Activated CD8-positive, alpha-beta memory T cell treated with anti-CD3 and anti-CD28 coated beads, Interleukin-2, amount 50 U/mL, for 24 hours (primary cell): ENCODE data around the gene CCDC80.
"Not testable (repeated sequence)": the region's sequence is repeated elsewhere in the genome, so short reads cannot be mapped to it uniquely, and the experiment has no call there.

ENCODE experiments used
- DNase-seq: peaks from one replicate; pipeline ENCODE4 v3.0.0-alpha.2; 2020; ENCODE audit errors: extremely low read depth

The CCDC80 gene

GRCh38 chr3:112665009-112665408 lies 24.1 kb upstream of the CCDC80 start:
- not testable (repeated sequence) for DNase-seq

DNA sequence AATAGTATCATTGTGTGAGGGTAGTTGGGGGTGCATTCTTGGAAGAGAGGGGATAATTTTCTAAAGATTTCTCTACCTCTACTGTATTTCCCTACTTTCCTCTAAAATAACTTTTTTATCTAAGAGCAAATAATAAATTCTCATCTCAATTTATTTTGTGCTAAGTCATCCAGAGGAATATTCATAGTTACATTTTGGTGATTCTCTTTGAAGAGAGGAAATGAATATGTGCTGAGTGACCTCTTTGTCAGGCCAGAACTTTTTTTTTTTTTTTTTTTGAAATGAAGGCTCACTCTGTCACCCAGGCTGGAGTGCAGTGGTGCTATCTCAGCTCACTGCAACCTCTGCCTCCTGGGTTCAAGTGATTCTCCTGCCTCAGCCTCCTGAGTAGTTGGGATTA lies 15.1 kb upstream of the CCDC80 start:
- no peak for DNase-seq

DNA sequence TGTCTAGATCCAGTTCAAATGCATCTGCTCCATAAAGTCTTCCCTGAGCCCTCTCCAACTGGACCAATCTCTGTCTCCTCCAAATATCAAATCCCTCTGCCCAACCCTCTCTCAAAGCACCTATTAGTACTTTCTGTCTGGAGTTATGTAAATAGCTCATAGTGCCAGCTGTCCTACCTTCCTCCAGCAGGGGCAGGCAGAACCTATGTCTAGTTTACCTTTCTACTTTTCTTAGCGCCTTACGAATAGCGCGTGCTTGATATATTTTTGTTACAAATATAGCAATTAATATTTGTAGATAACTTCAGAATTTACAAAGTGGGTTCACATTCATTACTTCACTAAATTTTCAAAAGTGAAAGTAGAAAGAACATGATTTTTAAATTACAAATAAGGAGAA lies 14.0 kb upstream of the CCDC80 start:
- no peak for DNase-seq

DNA sequence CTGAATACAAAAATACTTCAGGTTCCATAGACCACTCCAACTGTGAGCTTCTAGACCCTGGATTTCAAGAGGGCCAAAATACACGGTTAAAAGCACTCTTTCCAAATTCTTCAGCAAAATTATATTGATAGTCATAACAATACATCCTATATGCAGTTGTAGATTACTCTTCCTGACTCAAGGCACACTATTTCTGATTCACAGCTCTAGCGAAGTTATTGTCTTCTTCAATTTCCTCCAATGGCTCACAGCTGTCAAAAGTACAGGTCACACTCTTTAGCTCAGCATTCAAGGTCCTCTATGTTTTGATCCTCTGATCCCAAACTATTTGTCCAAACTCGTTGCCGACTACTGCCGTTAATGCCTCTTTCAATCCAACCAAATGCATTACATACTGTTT lies 13.5 kb upstream of the CCDC80 start:
- no peak for DNase-seq

GRCh38 chr3:112653881-112654300 lies 12.9 kb upstream of the CCDC80 start:
- no peak for DNase-seq

DNA sequence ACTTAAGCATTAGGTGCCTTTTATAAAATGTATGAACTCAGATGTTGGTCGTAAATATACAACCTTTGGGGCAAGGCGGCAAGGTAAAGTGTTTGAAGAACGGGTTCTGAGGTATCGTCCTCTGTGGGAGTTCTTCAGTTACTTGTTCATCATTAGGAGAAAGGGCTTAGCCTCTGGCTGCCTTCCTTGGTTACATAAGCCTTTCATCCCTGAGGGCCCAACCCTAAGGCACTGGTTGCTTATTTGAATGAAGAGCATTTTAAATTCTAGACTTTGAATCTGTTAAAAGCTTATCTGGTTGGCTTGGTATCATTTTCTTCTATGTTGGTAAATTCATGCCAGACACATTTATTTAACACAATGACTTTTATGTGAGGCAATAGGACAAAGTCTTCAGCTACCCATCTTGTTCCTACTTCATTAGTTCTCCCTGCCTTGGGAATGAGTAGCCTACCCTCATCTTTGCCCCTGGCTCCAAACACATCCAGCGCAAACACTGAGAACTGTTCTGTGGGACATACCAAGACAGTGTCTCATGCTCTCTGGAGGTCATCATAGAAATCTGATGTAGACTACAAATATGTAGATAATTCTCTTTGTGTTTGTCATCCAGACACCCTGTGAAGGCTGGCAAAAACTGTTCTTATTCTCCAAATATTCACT lies 12.4 kb upstream of the CCDC80 start:
- DNase-seq: no peak

DNA sequence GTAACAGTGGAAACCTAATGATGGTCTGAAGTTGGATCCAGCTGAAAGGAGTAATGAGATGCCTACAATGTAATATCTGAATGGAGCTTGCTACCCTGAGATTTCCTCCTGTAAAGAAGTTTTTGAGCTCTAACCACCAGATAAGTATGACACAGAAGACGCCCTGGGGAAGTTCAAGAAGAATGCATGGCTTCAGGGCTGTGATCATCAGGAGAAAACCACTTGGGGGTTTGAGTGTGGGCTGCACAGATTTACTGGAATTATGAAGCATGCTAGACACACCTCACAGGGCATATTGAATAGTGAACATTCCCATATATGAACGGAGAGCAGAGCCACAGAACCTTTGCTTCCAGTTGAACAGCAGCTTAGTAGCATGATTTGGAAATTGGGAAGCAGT lies 10.6 kb upstream of the CCDC80 start:
- DNase-seq: no peak

DNA sequence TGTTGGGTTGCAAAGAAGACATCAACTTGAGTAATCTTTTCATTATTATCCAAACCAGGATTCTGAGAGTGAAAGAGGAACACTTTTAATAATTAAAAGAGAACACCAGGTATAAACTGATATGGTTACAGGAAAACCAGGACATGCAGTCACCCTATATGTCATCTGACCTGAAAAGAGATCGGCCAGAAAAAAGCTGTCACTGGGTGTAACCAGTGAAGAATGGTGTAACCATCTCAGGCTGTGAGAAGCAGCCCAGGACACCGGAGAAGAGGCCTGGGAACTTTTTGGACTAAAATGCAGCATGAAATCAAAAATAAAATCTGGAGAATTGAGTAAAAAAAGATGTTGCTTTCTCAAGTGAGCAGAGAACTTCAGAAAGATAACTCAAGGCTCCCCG lies 10.1 kb upstream of the CCDC80 start:
- DNase-seq: no peak

DNA sequence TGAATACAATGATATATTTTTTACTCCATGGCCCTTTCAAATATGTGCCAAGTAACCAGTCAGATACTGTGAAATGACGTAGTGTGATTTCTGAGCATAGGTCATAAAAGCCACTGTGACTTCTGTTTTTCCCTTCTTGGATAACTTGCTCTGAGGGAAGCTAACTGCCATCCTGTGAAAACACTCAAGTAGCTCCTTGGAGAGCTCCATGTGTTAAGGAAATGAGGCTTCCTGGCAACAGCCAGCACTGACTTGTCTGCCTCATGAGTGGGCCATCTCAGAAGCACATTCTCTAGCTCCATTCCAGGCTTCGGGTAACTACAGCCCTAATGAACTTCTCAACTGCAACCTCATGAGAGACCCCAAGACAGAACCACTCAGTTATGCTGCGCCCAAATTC lies 9.5 kb upstream of the CCDC80 start:
- DNase-seq: no peak

GRCh38 chr3:112649478-112649735 lies 8.5 kb upstream of the CCDC80 start:
- DNase-seq: no peak

DNA sequence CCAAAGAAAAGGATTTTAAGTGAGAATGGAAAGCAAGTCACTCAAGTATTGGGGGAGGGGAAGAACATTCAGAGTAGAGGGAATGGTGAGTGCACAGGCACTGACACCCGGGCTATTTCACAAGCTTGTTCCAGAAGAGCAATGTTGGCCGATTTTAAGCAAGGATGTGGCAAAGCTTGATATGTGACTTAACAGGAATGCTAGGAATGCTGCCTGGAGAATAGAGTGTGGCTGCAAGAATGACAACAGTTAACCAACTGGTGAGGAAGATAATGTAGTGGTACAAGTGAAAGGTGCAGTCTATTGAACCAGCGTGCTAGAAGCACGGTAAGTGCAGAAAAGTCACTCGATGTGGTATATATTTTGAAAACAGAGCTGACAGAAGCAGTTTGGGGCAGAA lies 6.2 kb upstream of the CCDC80 start:
- DNase-seq: no peak

DNA sequence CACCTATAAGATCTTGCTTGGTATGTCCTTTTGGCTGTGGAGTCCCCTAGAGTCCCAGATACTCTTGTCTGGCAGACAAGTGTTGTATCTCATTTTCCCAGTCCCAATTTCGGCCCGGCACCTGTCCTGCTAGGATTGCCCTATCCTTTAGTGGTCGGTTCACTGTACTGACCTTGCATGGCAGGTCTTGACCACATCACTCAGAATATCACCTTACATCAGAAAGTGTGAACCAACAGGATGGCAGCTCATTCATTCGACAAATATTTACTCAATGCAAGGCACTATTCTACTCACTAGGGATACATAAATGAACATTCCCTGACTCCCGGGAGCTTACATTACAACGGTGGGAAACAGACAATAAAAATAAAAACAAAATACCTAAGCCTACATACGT lies 5.7 kb upstream of the CCDC80 start:
- DNase-seq: no peak

DNA sequence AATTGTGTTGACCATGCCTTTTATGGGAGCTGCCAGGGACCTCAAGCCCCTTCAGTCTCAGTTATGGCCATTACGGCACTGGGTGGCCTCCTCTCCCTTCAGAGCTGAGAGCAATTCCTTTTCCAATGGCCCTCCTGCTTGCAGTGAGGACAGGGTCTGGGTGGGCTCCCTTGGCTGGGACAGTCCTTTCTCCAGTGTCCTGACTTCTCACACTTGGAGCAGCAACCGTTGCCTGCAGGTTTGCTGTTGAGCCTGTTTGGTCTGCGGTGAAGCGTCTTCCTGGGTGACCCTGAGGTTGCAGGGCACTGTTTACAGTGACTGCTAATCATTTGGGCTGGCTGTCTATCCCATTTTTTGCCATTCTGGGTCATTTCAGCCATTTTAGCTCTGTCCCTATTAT lies 3.5 kb upstream of the CCDC80 start:
- DNase-seq: no peak

DNA sequence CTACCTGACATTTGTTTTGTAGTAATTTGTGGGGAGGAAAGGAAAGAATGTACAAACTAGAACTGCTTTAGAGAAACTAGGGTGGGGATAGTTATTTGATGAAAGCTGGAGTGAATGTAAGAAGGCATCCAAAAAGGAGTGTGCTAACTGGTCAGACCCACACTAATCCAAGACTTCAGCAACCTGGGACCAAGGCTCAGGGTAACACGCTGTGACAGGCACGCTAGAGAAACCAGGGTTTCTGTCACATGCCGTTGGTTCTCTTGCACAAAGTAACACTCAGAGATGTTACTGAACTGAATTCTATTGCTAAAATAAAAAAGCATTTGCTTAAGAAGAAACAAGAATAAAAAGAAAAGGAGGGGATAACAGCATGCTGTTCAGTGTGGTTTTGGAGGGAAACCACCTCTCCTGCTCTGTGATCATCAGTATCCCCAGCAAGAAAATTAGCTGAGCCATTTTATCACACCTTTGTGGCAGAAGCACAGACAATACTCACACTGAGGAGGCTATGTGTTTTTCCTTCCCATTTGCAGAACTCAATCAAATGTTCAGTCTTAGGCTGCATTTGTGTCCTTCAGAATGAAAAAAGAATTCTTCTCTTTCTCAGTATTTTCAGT lies 2.8 kb upstream of the CCDC80 start:
- DNase-seq: no peak

- DNase-seq: peak; percentile 55
These were observed 2.1 kb upstream of the CCDC80 start for GRCh38 chr3:112642912-112643506.

DNA sequence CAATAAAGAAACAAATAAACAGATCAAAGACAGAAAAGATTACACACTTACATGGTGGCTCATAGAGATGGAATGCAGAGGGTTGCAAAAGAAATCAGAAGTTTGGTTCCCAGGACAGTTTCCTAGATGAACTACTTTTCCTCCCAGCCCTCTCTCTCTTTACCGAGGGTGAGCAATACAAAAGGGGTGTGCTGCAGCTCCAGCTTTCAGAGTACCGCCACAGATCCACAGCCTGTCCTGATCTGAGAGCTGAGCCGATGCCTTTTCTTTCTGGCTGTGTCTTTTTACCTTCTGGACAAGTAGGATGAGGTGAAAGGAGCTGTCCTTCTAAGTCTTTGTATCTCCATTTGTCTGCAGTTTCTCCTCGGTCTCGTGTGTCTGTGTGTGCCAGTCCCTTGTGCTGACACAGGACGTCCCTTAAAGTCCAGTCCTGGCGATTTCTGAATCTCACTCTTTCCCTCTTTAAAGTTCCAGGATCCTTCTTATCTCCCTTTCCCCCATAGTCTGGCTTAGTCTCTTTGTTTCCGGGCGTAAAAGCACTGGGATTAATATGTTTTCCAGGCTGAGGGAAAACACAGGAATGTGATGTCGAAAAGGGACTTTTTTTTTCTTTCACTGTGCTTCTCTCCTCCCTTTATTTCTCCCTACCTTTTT lies 540 bp downstream of the CCDC80 start:
- no peak for DNase-seq

- no peak for DNase-seq
These were observed 1.3 kb downstream of the CCDC80 start for GRCh38 chr3:112639455-112640225.

DNA sequence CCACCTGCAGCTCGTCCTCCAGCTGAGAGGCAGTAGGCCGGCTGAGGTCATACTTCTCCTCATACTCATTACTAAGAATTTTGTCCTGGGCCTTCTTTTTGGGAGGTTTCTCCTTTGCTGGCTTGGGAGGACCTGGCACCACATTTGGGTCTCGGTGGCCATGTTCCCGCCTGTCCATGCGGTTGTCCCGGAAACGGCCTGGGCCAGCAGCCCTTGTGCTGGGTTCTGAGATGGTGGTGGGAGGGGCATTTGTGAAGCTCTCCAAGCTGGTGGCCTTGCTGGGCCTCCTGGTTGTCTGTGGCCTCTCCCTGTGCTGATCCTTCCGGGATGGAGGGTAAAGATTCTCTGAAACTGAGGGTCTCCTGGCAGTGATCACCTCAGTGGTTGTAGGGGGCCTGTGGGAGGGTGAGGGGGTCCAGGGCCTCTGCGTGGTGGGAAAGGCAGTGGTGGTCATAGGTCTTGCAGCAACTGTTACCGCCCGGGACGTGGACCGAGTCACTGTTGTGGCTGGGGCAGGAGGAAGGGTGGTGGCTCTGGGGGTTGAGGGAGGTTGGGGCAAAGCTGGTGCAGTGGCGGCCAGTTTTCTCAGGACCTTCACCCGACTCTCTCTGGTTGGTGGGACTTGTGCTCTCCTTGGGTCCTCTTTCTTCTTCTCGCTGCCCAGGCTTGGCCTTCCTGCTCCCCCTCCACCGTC lies 2.5 kb downstream of the CCDC80 start:
- DNase-seq: no peak

DNA sequence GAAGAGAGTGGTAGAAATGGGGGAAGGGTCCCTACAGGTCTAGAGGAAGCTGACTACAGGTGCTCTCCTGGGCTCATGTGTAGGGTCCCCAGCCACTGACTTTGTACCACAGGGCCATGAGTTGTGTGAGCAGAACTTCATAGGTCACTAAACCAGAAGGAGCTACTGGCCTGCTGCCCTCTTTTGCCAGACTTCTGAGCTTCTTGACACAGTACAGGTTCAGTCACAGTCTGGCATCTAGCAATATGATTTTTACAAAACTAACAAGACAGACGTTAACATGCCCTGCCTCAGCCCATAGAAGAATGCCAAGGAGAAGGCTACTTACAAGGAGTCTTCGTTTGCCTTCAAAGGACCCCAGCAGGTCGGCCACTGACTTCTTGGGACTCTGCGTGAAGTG lies 3.2 kb downstream of the CCDC80 start:
- no peak for DNase-seq

DNA sequence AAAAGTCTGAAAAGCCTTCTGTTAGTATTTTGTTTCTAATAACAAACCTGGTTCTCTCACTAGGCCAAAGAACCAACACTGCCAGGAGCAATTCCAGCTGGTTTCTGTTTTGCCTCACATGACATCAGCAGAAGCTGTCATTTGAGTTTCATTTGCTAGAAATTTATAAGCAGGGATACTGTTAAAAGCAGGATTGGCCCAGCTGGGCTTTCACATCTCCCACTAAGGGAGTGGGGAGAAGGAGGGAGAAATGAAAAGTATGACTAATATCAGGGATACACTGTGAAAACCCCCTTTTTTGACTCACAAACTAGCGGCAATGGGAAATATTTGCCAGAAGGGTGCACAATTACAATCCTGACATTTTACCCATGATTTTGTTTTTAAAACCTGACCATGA lies 5.3 kb downstream of the CCDC80 start:
- DNase-seq: no peak

DNA sequence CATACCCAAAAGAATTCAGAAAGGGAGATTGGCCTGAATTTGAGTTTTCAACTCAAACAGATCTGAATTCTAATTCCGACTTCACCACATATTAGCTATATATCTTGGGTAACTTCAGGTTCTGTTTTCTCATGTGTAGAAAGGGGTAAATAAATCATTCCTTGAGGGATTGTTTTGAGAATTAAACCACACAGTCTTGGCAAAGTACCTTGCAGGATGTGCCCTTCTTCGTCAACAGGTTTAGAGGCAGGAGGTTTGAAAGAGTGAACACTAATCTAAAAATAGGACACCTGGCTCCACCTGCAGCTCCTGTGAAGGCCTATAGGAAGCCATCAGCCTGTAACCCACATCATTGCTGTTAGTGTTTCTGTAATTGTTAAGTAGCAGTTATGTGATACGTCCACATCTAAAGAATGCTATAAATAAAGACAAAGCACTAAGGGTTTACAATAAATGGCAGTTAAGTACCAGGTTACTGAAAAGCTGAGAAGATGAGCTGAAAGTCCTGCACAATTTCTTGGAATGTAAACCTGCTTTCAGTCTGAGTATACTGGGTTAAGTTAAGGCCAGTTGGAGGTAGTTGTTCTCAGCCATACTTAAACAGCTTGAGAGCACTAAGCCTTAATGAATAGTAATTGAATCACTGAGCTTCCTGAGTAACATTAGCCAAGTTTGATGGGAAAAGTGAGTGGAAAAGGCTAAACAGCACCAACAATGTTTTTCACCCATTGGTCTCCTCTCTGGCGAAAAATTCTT lies 6.0 kb downstream of the CCDC80 start:
- no peak for DNase-seq
